C4-2B (cell line): ENCODE data around the gene SH2D3C.

ENCODE experiments used
- ZFX ChIP-seq: fragments of 450-650 bp; IDR thresholded peaks from 2 replicates; pipeline ENCODE4 v1.6.1; 2017
- TF ChIP-seq, protein P1 (sequence below): fragments of 450-650 bp; conservative IDR thresholded peaks from 2 replicates; pipeline ENCODE4 v1.5.1; 2017; ENCODE audit warnings: mild to moderate bottlenecking

DNA sequence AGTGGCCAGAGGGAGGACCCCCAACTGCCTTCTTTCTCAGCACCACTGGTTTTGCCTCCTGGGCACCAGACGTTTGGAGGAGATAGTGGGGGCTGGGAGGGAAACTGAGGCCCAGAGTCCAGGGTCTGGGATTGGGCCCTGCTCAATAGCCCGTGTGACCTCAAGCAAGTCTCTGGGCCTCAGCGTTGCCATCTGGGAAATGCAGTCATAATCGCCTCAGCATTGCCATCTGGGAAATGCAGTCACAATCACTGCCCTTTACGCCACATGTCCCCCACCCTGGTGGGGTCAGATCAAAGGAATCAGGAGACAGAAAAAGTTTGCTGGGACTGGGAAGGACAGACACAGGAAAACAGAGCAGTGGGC lies 1.6 kb downstream of the SH2D3C start:
- TF ChIP-seq, protein P1, sequence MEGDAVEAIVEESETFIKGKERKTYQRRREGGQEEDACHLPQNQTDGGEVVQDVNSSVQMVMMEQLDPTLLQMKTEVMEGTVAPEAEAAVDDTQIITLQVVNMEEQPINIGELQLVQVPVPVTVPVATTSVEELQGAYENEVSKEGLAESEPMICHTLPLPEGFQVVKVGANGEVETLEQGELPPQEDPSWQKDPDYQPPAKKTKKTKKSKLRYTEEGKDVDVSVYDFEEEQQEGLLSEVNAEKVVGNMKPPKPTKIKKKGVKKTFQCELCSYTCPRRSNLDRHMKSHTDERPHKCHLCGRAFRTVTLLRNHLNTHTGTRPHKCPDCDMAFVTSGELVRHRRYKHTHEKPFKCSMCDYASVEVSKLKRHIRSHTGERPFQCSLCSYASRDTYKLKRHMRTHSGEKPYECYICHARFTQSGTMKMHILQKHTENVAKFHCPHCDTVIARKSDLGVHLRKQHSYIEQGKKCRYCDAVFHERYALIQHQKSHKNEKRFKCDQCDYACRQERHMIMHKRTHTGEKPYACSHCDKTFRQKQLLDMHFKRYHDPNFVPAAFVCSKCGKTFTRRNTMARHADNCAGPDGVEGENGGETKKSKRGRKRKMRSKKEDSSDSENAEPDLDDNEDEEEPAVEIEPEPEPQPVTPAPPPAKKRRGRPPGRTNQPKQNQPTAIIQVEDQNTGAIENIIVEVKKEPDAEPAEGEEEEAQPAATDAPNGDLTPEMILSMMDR: no peak
- no peak for TF ChIP-seq ZFX
